ENCODE results near the gene PALMD.

PALMD gene

DNA sequence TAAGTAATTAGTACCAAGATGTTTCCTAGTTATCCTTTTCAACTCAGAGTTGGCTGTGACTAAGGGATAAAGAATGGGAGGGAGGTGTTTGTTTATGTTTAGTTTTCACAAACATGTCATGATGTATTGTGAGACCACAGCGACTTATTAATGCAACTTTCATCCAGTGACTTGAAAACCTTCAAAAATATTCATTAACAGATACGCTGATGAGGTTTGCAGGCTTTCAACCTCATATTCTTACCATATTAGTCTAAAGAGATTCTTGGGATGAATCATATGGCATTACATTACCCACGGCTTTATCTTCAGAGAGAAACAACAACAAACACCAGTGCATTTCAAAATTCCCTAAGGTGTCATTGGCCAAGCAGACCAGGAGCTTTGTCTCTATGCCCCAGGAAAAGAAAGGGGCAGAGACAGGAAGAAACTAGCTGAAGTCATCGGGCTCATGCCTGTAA lies 36.4 kb downstream of the PALMD start:
- no peak for DNase-seq
- no peak for TF ChIP-seq EZH2 (optimal IDR thresholded peaks at IDR 0.05; ENCODE audit: low read depth, low read length)
- no peak for TF ChIP-seq EZH2phosphoT487 (IDR thresholded peaks at IDR 0.05; ENCODE audit: low read length)
- H3K27me3 ChIP-seq (replicated peaks; ENCODE audit: insufficient read depth, low read length) = no peaks in the 10 kb centered on the region
- peaks cover 6% of the 10 kb centered on the region; the same call in 1 of the 2 replicates for H3K4me1 ChIP-seq (ENCODE audit: low read length)
- no peak overlapping the region for H3K9ac ChIP-seq (ENCODE audit: low read length)
- H3K4me3 ChIP-seq (ENCODE audit: low read length) = no peak overlapping the region
- no peaks in the 10 kb centered on the region for H3K36me3 ChIP-seq (replicated peaks; ENCODE audit: insufficient read depth, low read length)
- no peaks in the 10 kb centered on the region for H3K9me2 ChIP-seq (replicated peaks; ENCODE audit: insufficient read depth, low read length)
- H3K27ac ChIP-seq (ENCODE audit: low read length) = no peak overlapping the region
- H3K9me3 ChIP-seq (replicated peaks; ENCODE audit: insufficient read depth, low read length) = no peaks in the 10 kb centered on the region
- H2AFZ ChIP-seq (ENCODE audit: low read length) = no peak overlapping the region
- no peaks in the 10 kb centered on the region for H4K20me1 ChIP-seq (ENCODE audit: insufficient read depth, low read length)
- H3K79me2 ChIP-seq (ENCODE audit: low read length) = no peaks in the 10 kb centered on the region
- H3K4me2 ChIP-seq (ENCODE audit: low read depth, low read length) = no peak overlapping the region
- H3F3A ChIP-seq (ENCODE audit: insufficient read depth, low read length) = no peaks in the 10 kb centered on the region

DNA sequence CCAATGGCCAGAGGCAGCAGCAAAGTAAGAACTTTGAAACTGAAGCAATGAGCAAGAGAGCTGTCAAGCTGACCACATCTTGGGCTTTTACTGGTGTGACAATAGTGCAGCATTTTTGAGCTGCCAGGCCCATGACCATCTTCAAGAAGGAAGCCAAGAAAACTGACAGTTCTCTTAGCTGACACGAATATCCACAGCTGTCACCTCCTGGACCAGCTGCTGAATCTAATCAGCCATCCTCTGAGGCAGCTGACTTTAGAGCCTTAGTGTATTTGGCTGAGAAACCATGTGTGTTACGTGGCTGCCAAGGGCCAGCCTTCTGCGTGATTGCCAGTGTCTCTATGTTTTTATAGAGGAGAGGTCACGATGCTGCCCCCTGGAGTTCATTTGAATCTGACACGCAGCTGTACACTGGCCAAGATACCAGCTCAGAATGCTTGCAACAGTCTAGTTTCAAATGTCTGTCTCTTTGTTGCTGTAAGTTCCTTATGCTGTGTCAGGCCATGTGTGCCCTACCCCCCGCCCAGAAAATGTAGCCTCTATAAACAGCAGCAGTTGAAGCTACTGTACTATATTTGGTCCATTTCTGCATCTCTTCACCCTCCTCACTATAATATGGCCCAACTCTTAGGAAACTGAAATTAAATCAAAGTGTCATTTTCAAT lies 39.7 kb downstream of the PALMD start:
- Histone ChIP-seq H3K9ac (ENCODE audit: low read length) (no peak overlapping the region), H2AFZ (ENCODE audit: low read length) (0 out of 2 replicates have a peak overlapping the region, but pooled peaks have one; percentile 23), H4K20me1 (ENCODE audit: insufficient read depth, low read length) (no peaks in the 10 kb centered on the region), H3K36me3 (replicated peaks; ENCODE audit: insufficient read depth, low read length) (no peaks in the 10 kb centered on the region), H3F3A (ENCODE audit: insufficient read depth, low read length) (no peaks in the 10 kb centered on the region), H3K27ac (ENCODE audit: low read length) (no peak overlapping the region), H3K4me3 (ENCODE audit: low read length) (no peak overlapping the region), H3K4me1 (ENCODE audit: low read length) (peaks cover 6% of the 10 kb centered on the region; the same call in 1 of the 2 replicates), H3K4me2 (ENCODE audit: low read depth, low read length) (peak overlapping the region; percentile 27; the same call in 1 of the 2 replicates), H3K9me2 (replicated peaks; ENCODE audit: insufficient read depth, low read length) (no peaks in the 10 kb centered on the region), H3K9me3 (replicated peaks; ENCODE audit: insufficient read depth, low read length) (no peaks in the 10 kb centered on the region), H3K79me2 (ENCODE audit: low read length) (no peaks in the 10 kb centered on the region), H3K27me3 (replicated peaks; ENCODE audit: insufficient read depth, low read length) (no peaks in the 10 kb centered on the region)
- peak; percentile 80 for DNase-seq
- TF ChIP-seq EZH2phosphoT487 (IDR thresholded peaks at IDR 0.05; ENCODE audit: low read length) (no peak), EZH2 (optimal IDR thresholded peaks at IDR 0.05; ENCODE audit: low read depth, low read length) (no peak)
- TF ChIP-seq, protein P1, sequence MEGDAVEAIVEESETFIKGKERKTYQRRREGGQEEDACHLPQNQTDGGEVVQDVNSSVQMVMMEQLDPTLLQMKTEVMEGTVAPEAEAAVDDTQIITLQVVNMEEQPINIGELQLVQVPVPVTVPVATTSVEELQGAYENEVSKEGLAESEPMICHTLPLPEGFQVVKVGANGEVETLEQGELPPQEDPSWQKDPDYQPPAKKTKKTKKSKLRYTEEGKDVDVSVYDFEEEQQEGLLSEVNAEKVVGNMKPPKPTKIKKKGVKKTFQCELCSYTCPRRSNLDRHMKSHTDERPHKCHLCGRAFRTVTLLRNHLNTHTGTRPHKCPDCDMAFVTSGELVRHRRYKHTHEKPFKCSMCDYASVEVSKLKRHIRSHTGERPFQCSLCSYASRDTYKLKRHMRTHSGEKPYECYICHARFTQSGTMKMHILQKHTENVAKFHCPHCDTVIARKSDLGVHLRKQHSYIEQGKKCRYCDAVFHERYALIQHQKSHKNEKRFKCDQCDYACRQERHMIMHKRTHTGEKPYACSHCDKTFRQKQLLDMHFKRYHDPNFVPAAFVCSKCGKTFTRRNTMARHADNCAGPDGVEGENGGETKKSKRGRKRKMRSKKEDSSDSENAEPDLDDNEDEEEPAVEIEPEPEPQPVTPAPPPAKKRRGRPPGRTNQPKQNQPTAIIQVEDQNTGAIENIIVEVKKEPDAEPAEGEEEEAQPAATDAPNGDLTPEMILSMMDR (IDR thresholded peaks at IDR 0.05; ENCODE audit: low read length) = peak; percentile 59

DNA sequence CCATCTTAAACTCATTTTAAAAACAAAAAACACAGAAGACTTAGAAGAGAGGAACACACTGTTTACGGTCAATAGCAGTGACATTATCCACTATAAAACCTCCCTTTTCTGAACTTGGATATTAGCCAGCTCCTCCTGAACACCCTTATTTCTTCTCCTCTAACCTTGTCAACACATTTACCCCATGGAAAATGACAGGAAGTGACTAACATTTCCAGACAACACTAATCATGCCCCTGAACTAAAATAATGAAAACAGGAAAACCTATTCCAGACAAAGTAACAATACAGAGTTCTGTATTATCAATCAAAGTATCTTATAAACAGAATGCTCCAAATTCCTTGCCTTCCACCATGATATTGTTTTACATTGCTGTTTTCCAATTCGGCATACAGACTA lies 45.3 kb downstream of the PALMD start:
- H3K4me1 ChIP-seq (ENCODE audit: low read length) = no peaks in the 10 kb centered on the region
- no peaks in the 10 kb centered on the region for H3K27me3 ChIP-seq (replicated peaks; ENCODE audit: insufficient read depth, low read length)
- H3K9ac ChIP-seq (ENCODE audit: low read length) = no peak overlapping the region
- no peaks in the 10 kb centered on the region for H3K9me2 ChIP-seq (replicated peaks; ENCODE audit: insufficient read depth, low read length)
- DNase-seq = no peak
- H3K27ac ChIP-seq (ENCODE audit: low read length) = no peak overlapping the region
- H2AFZ ChIP-seq (ENCODE audit: low read length) = no peak overlapping the region
- no peaks in the 10 kb centered on the region for H3K36me3 ChIP-seq (replicated peaks; ENCODE audit: insufficient read depth, low read length)
- no peaks in the 10 kb centered on the region for H3F3A ChIP-seq (ENCODE audit: insufficient read depth, low read length)
- H3K4me3 ChIP-seq (ENCODE audit: low read length) = no peak overlapping the region
- no peak overlapping the region for H3K4me2 ChIP-seq (ENCODE audit: low read depth, low read length)
- no peaks in the 10 kb centered on the region for H3K9me3 ChIP-seq (replicated peaks; ENCODE audit: insufficient read depth, low read length)
- no peaks in the 10 kb centered on the region for H4K20me1 ChIP-seq (ENCODE audit: insufficient read depth, low read length)
- TF ChIP-seq EZH2phosphoT487 (IDR thresholded peaks at IDR 0.05; ENCODE audit: low read length) (no peak), EZH2 (optimal IDR thresholded peaks at IDR 0.05; ENCODE audit: low read depth, low read length) (no peak)
- TF ChIP-seq, protein P1 (IDR thresholded peaks at IDR 0.05; ENCODE audit: low read length) = no peak
- no peaks in the 10 kb centered on the region for H3K79me2 ChIP-seq (ENCODE audit: low read length)

DNA sequence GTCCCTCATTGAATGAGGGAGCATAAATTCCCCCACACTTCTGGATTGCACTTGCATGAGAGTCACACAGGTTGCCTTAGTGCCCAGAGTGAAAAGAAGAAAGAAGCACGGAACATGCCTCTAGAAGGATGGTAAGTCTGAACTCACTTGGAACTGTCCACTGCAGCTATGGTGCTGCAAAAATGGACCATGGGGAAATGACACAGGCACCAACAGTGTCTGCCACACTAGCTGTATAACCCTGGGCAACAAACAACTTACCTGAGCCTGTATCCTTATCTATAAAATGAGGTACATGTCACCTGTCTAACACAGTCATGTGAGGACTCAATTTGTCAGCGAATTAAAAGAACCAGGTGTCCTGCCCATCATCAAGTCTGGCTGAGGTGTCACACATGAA lies 50.7 kb downstream of the PALMD start:
- Histone ChIP-seq H3K36me3 (replicated peaks; ENCODE audit: insufficient read depth, low read length) (no peaks in the 10 kb centered on the region), H3F3A (ENCODE audit: insufficient read depth, low read length) (no peaks in the 10 kb centered on the region), H3K27me3 (replicated peaks; ENCODE audit: insufficient read depth, low read length) (no peaks in the 10 kb centered on the region), H4K20me1 (ENCODE audit: insufficient read depth, low read length) (no peaks in the 10 kb centered on the region), H3K4me3 (ENCODE audit: low read length) (no peak overlapping the region), H3K9me3 (replicated peaks; ENCODE audit: insufficient read depth, low read length) (no peaks in the 10 kb centered on the region), H3K27ac (ENCODE audit: low read length) (no peak overlapping the region), H2AFZ (ENCODE audit: low read length) (no peak overlapping the region), H3K79me2 (ENCODE audit: low read length) (no peaks in the 10 kb centered on the region), H3K4me1 (ENCODE audit: low read length) (no peaks in the 10 kb centered on the region), H3K9ac (ENCODE audit: low read length) (no peak overlapping the region), H3K9me2 (replicated peaks; ENCODE audit: insufficient read depth, low read length) (no peaks in the 10 kb centered on the region), H3K4me2 (ENCODE audit: low read depth, low read length) (no peak overlapping the region)
- TF ChIP-seq, protein P1 (IDR thresholded peaks at IDR 0.05; ENCODE audit: low read length) = no peak
- TF ChIP-seq EZH2phosphoT487 (IDR thresholded peaks at IDR 0.05; ENCODE audit: low read length) (no peak), EZH2 (optimal IDR thresholded peaks at IDR 0.05; ENCODE audit: low read depth, low read length) (no peak)
- no peak for DNase-seq
